Left renal pelvis (tissue), 4 donors: ENCODE measurements around the gene GHR. TPM values are rescaled to one million over a fixed set of nuclear protein-coding genes. Genes with fewer than 3 reads are reported as not detected.

Source experiments
- DNase-seq, 4 donors: peaks; one replicate each; pipeline ENCODE4 v3.0.0-alpha.2; 2013; ENCODE audit warnings: low read depth in 4 of 4, low spot score in 3 of 4
- polyA plus RNA-seq, 4 donors: library from polyadenylated mRNA; unstranded; fragments of 120-200 nt; gene quantifications; one replicate each; pipeline ENCODE4 v1.2.1, GENCODE V29; 2013; ENCODE audit not compliant: insufficient read length in 4 of 4

Gene GHR
- polyA plus RNA-seq, 4 donors, result 17.1 to 40.9 (median 22.9) TPM

DNA sequence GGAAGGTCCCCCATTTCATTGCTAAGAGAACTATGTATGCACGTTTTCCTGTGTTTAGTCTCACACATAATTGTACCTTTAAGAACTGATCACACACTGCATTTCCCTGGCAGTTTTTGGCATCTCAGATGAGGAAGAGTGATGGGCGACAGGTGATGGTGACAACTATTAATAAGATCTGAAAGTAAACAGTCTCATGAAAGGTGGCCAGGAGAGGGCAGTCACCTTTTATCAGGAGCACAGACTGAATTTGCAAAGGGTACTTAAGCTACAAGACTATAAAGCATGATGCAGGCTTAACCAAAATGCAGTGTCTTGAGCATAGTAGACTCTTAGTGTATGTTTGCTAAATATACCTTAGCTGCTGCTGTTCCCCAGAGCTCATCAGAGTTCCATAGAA lies 91.5 kb downstream of the GHR start:
- no peak for DNase-seq

DNA sequence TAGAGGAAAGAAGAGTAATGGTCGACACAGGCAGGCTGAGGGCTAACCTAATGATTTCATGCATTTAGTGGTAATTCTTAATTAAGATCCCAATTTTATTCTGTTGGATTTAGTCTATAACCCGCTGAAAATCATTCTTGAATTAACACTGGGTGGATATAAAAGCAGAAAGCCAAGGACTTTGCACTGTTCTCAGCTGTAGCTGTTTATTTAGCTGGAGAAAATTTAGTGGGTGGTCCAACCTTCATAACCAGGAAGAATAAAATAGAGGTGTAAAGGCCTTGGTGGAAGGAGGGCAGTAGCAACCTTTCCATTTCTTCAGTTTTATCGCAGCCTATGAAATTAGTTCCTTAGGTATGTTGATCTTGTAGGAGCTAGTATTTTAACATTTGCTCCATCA lies 92.3 kb downstream of the GHR start:
- DNase-seq, result no peak

DNA sequence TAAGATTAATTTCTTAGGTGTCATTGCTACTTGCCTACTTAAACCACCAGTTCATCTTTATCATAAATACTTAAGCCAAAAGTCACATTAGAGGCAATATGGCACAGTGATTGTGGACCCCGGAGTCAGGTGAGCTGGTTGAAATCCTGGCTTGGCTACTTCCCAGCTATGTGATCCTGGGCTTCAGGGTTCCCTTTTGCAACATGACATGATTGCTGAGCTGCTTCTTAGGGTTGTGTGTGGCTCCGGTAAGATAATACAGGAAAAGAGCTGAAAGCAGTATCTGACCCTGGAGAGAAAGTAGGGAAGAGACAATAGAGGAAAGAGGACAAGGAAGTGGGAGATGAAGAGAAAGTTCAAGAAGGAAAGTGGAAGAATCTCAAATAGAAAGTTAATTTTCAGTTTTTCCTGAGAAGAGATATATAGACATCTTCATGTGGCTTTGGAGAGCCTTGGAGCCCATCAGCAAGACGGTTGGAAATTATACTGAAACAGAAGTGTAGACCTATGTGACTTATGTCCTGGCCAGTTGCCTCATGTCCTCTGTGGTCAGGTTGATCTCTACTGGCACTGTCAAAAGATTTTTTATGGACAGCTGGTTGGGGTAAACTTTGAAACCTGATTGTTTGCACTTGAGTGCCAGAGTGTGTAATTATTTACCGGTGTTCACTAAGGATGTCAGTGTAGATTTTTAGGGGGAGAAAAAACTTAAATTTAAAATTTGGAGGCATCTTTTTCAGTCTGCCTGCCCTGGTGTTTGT lies 93.2 kb downstream of the GHR start:
- DNase-seq, result no peak

DNA sequence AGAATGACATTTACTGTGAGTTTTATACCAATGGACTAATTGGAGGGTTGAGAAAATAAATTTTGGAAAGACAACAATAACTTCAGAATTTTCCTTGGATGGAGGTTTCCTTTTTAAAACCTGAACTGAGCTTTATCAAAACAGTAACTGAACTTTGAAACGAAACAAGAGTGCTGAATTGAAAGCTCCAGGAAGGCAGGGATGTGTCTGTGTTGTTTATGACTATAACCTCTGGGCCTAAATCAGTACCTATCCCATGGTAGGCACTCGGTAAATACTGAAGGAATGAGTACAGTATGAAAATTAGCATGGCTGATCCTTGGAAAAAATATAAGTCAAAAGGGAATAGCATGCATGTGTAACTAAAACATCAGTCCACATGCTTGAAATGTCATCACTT lies 93.9 kb downstream of the GHR start:
- DNase-seq, result no peak

DNA sequence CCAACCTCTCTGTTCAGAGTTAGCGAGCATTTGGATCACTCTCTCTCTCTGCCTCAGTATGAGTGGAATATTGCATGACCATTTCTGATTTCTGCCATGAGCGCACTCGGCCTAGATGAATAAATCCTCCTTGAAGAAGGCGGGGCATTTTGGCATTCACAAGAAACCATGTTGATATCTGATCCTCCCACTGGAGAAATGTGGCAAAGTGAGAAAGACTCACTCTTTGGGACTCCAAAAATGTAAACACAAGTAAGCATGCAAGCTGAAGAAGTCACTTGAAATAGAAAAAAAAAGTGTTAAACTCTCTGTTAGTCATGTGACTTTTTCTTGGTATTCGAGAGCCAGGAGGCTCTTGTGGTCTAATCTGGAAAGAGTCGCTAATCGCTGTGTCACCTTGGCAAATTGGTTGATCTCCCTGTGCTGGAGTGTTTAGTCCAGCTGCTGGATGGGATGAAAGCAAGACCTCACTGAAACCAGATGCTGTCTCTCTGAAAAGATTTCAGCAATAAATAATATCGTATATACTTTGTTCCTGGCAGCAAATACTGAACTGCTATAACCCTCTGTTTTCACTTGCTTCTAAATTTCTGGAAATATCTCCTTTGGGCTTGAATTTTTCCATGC lies 95.5 kb downstream of the GHR start:
- DNase-seq, result peak in 2 of 4 donors; percentile 8 to 14

DNA sequence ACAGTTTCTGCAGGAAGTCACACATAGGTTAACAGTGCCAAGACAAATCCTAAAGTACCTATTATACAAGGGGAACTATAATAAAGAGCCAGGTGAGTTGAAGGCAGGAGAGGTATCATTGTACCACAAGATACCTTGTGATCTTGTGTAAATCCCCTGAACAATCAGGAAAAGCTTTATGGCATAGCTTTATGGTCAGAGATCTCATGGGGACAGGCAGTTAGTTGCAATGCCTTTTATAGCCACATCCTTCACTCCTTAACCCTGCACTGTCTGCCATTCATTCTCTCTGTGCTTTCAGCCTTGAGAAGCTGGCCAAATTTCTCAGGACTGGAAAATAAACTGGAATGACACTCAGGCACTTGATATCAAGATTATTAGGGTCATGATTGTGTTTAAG lies 97.0 kb downstream of the GHR start:
- no peak for DNase-seq

DNA sequence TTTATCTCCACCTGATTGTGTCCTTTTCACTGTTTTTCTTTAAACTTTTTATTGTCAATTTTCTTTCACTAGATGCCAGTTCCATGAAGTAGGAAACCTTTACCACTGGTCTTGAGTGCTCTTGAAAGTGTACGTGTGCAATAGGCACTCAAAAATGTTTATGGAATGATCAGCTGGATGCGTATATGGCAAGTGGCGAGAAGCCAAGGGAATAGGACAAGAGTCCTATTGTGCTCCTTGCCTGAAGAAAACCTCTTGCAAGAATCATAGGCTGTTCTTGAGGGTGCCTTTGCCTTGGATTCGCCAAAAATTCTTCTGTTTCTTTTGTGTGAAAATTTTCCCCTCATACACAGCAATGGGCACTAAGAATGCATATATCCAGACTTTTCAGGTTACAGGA lies 97.7 kb downstream of the GHR start:
- no peak for DNase-seq

DNA sequence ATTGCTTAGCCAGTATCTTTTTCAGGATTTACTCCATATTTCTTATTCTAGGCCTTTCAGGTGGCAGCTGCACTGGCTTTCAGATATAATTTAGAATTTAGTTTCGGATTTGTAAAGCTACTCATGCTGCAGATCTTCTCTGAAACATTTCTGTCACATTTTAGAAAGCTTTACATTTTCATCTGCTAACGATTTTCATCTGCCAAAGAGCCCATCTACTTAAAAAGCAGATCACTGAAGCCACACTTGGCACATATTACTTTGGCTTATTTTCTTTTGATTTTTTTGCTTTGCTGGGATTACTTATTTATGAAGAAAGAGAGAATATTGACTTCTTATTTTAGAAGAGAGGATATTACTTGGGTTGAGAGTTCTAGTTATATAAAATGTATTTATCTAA lies 98.2 kb downstream of the GHR start:
- no peak for DNase-seq

DNA sequence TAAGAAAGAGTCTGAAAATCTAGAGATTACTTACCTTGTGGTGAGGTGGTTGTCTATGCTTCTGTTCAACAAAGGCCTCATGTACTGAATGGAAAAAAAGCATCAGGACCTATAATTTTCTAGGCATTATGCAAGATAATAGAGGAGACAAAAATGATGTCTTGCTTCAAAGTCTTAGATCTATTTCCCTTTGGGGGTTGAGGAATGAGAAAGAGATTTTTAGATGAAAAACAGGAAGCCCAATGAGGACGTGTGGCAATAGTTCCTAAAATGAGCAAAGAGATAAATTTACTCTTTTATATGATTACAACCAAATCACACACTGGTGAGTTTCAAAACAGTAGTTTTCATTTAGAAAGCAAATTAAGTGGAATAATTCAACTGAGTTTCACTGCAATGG lies 99.5 kb downstream of the GHR start:
- no peak for DNase-seq

DNA sequence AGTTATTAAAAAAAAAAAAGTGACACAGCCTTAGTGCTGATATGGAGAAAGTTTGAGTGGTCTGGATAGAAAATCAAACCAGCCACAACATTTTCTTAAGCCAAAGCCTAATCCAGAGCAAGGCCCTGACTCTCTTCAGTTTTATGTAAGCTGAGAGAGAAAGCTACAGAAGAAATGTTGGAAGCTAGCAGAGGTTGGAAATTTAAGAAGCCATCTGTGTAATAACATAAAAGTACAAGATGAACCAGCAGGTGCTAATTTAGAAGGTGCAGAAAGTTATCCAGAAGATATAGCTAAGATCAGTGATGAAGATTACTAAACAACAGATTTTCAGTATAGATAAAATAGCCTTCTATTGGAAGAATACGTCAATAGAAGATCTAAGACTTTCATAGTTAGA lies 102.9 kb downstream of the GHR start:
- no peak for DNase-seq

DNA sequence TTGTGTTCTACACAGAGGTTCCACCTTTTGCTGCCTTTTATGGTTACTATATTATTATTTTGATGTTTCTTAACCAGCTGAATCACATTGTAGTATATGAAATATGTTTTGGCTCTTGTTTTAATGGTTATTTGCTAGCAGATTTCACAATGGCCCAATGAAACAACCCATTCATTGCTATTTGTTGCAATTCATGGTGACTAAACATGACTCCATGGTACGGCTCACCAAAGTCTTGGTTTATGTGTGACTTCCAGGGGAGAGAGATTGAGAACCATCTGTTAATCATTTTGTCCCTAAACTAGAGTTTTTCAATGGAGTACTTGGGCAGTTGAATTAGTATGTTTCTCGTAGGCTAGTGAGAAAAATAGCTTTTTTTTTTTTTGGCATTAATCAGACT lies 108.4 kb downstream of the GHR start:
- DNase-seq, result no peak

DNA sequence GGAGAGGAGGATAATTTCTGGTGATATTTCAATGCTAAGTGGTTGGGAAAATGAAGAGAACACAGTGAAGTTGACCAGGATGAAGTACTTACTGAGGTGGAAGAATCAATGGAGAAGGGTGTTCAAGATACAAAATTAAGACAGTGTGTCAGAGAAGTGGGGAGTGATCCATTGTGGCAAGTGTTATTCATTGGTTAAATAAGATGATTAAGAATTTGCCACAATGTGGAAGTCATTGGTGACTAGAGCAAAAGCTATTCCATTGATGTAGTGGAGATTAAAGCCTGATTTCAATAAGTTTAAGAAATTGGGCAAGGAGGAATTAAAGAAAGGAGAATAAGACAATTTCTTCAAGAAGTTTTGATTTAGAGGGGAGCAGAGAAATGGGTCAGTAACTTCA lies 118.9 kb downstream of the GHR start:
- no peak for DNase-seq

DNA sequence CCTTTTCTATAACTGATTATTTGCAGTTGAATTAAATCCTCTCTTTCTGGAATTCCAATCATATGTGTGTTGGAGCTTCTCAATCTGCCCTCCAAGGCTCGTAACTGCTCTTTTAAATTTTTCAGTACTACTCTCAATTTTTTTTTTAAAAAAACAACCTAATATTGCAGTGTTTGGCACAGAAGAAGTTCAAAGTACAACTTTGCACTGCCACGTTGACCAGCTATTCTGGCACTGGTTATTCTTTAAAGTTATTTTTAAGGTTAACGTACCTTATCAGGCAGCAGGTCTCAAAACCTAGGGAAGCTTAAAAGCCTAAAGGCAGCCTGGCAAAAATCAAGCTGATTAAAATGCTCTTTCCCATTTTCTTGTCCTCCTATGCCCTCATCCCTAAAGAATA lies 120.5 kb downstream of the GHR start:
- no peak for DNase-seq

DNA sequence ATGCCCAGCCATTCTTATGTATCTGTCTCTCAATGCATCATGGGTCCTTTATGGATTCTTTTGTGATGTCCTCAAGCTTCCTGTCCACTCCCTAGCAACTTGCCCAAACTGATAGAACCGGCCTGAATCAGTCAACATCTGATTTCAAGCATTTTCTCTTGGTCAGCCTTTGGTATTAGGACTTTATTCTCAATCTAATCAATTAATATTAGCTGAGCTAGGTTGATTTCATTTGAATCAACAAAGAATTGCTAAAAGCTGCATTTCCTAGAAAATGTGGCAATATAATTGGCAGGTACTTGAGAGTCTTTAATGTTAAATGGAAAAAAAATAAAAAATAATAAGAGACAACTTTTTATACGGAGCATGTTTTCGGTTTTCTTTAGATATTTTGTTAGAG lies 121.8 kb downstream of the GHR start:
- no peak for DNase-seq

DNA sequence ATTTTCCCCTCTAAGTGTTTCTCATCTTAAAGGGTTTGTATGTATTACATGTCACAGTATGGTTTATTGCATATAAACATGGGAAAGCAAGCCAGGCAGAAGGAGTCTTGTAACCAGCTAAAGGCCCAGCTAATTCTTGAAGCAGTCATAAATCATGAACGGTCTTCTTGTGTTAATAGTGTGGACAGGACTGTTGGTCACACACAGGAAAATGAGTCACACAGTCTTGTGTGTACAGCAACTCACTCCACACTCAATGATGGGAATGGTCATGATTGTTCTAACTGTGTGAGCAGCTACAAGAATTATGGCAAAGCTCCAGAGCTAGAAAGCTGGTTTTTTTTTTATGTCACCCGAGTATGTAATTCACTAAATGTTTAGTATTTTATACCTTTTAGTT lies 123.9 kb downstream of the GHR start:
- DNase-seq, result no peak

DNA sequence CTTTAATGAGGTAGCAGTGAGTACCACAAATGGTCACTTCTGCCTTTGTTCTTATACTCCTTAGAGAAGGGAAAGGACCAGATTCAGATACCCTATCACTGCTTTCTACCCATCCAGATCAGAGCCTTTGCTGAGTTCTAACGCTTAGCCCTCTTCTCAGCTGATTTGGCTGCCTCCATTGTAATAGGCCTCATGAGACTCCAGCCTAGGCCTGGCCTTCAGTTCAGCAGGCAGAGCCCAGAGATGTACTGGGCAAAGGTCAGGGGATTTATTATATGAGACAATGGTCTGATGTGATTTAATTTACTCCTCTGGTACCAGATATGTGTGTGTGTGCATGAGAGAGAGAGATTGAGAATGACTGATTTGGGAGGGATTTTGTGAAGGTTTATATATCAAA lies 124.7 kb downstream of the GHR start:
- DNase-seq, result no peak

DNA sequence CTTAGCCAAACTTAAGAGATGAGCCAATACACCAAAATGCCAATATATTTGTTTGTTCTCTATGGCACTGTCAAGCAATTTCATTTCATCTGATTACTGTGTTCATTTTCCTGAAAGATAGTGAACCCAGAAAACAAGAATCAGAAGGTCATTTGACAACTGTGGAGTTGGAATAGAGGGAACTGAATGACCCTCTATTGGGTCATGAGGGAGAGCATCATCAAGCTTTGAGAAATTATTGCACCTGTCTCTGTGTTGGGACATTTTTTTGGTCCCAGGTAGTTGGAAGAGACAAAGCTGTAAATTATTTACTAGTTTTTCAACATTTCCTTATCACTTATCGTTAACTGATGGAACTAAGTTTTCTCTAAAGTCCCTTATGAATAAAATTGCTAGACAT lies 129.4 kb downstream of the GHR start:
- DNase-seq, result no peak

DNA sequence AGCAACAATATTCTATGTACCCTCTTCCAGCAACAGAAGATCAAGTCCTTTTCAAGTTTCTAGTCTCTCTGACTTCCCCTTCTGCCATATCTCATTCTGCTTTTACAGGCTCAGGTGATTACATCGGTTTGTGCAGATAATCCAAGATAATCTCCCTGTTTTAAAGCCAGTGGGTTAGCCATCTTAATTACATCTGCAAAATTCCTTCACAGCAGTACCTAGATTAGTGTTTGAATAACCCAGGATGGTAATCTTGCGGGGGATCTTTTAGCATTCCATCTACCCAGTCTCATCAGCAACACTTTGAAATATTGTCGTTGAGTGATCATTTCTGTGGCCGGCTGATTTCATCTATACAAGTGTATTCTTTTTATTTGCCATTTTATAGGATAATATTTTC lies 130.2 kb downstream of the GHR start:
- DNase-seq, result no peak

DNA sequence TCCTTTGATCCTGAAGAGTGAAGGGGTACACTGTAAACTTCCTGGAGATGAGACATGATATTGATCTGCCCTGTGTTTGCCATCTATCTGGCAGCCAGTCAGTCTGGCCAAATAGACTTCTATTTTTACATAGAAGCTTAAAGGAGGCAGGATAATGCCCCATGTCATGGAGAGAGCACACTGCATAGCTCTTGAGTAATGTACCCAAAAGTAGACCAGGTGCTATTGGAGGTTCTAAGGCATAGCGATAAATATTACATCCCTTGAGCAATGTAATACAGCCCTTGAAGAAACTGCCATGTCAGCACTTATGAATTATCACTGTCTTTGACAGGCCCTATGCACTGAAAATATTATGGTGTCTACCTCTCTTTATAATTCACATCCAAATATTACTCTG lies 131.8 kb downstream of the GHR start:
- no peak for DNase-seq

DNA sequence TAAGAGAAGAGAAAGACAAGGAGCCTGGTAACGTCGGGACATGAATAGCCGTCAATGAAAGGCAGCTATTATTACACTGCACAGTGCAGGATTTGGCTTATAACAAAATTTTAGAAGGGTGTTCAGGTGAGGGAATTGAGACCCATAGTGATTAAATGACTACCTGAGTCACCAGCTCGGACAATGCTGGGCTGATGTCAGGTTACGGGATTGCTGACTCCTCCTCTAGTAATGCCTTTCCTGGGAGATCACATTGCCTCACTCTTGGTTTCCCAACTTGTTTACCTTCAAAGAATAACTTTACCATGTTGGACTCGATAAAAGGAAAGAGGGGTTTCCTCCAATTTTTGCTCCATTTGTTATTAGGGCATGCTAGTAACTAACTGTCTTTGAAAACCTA lies 132.6 kb downstream of the GHR start:
- DNase-seq, result no peak

DNA sequence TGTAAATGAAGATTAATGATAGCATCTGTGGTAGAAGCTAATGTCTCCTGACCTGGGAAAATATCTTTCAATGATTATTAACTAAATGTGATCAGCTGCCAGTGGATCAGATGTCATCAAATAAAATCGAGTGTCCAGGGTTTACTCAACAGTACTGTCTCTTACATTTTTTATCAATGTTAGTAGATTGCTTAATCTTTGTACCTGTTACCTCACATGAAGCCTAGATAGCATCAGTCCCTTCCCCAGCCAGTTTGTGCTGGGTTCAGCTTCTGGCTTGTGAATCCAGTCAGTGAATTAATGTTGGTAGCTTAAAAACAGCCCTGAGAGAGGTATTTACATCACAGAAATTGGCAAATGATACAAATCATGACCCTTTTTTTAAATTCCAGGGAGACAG lies 134.4 kb downstream of the GHR start:
- DNase-seq, result no peak

DNA sequence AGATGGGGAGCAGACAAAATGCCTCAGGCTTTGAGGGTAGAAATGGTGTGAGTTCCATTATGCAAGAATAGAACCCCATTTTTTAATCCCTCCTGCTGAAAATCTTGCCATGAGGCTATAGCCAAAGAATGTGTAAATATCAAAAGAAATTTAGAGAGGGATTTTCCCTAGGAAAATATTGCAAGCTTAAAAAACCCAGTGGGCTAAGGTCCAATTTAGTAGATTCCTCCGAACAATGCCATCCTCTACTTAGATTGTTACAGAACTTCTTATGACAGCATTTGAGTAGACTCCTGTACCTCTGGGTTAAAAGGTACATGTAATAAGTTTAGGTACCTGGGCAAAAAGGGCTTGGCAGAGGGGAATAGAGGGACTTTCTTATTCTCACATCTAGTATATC lies 138.4 kb downstream of the GHR start:
- no peak for DNase-seq
